IPS DF 19.7 (cell line): ENCODE measurements around the gene CSTPP1.

Source experiments
- DNase-seq: peaks from one replicate; pipeline ENCODE4 v3.0.0-alpha.2; 2013; ENCODE audit warnings: low read depth, low spot score

CSTPP1 gene

DNA sequence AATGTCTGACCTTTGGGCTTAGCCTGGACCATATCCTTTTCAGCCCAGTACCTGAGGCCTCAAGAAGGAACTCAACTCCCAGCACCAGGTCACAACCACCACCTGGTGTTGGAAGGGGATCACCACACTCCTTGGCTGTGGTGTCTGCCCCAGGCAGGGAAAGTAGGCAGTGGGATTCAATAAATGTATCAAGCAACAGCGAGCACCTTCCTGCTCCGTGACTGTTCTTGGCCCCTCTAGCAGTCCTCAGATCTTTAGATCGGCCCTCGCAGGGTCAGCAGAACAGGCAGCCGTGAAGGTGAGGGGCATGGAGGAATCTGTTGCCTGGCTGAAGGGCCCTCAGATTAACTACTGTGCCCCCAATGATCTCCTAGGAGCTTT is 224.2 kb downstream of the CSTPP1 start:
- no peak for DNase-seq

DNA sequence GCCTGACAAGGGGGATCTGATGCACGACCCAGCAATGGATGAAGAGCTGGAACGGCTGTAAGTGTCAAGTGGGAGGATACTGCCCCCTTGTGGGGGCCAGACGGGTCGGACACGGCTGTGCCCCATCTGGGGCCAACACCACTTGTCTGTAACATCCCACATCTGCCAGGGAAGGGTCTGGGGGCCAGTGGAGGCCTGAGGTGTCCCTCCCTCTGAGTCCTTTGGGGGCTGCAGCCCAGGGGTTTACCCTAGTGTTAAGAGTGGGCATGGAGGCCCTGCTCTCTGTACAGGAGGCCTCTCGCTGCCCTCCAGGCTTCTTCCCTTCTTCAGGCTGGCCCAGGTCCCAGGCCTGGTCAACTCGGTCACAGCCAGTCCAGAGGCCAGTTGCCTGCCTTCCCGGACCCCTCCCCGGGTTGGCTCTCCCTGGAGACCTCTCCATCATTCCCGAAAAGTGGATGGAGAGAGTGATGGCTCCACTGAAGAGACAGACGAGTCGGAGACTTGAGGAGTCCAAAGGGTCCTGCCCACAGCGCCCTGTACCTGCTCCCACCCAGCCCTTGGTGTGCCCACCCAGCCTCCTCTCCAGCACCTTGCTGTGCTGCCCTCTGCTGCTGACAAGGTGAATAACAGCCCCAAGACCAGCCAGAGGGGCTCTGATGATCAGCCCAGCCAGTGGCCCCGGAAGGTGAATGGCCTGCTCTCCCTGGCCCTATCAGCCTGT is 224.7 kb downstream of the CSTPP1 start:
- no peak for DNase-seq

DNA sequence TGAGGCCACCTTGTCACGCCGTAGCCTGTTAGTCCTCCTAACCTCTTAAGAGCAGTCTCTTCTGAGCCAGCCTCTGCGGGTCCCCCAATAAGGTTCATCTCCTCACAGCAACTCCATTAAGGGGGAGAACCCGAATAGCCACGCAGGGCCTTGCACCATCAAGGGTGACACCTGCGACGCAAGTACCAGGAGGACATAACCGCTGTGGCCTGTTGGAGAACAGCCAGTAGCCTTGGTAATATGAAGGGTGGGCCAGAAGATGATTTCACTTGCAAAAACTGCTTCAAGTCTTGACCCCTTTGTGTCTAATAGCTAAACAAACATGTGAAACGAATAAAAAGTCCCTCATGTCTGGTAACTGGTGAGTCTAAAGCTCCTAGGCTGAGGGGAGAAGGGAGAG is 225.3 kb downstream of the CSTPP1 start:
- DNase-seq = no peak

DNA sequence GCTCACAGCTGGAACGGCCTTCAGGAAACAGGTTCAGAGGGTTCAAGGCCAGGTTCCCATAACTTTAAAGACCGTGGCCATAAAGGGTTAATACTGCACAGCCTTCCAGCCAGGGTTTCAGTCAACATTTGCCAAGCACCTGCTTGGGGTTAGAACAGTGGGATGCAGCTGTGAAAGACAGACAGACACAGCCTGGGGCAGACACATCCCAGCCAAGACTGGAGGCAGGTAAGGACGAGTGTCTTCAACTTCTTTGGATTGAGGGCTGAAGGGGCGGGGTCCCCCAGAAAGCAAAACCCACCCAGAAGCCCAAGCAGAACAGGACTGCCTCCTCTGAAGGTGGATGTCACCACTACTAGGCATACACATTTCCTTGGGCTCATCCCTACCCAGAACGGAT is 225.9 kb downstream of the CSTPP1 start:
- DNase-seq = no peak

DNA sequence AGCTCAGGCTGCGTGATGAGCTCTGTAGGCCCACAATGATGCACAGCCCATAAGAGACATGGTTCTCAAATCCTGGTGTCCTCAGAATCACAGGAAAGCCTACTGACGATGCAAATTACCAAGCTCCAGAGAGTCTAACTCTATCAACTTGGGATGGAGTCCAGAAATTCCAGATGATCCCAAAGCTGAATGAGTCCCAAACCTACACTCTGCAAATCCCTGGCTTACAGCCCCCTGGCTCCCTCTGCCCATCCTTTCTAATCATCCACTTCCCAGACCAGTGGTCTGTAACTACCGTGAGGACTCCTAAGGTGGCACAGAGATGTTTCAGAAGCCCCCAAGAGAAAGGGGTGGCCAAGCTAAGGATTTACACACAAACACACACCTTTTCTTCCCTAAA is 226.6 kb downstream of the CSTPP1 start:
- DNase-seq = no peak

DNA sequence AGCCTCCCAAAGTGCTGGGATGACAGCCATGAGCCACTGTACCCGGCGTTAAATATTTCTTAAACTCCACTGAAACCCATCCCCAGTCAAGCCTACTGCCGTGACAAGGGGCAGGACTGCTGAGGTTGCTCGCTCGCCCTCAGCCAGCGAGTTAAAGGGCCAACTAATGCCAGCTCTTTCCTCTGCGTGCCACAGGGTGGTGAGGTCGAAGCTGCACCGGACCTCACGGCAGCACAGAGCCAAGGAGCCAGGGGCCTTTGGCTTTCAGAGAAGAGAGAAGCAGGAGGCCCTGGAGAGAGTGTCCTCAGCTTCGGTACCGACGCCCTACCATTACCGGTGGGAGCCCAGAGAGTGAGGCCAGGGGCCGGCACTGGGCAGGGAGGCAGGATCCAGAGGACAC is 227.3 kb downstream of the CSTPP1 start:
- no peak for DNase-seq

DNA sequence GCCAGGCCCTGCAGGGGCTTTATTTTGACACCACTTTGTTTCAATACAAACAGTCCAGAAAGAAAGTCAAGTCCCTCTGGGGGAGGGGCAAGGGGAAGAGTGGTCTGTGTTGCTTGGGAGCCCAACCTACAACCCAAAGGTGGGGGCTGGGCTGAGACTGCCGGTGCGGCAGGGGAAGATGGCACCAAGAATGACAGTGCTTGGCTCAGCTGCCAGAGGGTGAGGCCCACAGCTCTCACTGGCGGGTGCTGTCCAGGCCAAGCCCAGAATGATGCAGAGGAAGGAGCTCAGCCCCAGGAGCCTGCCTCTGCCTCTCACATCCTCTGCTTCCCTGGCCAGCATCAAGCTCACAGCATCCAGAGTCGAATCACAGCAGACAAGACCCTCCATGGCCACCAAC is 227.8 kb downstream of the CSTPP1 start:
- no peak for DNase-seq

DNA sequence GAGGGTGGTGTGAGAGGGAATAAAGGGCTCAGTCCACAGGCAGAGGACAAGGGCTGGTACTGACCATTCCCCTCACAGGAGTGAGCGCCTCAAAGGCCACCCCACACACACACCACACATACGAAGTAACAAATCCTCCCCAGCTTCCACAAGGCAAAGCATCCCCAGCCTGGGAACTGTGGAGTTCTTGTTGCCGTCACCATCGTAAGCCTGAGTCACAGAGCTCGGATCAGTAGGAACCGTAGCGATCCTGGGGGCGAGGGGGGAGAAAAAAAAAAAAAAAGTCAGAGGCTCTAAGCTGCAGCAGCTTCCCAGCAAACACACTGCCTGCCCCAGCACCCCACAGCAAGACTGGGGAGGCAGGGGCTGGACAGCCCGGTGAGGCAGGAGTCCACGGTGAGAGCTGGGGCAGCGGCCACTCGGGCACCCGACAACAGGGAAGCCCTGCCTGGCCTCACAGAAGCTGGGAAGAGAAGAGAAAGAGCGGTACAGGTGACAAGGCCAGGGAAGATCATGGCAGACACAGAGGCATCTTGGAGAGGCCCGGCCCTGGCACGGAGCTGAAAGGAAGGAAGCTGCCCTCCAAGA is 228.8 kb downstream of the CSTPP1 start:
- DNase-seq = no peak

DNA sequence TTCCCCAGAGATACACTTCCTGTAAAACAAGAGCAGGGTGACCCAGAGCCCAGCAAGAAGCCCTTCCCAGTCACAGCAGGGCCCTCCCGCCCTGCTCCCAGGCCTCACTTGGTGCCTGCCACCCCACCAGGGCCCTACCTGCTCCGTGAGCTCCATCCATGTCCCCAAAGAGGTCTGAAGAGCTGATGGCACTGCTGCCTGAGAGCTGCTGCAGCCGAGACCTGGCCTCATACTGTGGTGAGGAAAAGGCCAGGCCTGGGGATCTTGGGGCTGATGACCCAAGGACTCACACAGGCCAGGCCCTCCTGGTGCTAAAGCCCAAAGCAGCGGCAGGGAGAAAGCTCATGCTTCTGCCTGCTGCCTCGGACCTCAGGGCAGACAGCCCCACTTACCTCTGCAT is 229.8 kb downstream of the CSTPP1 start:
- DNase-seq = no peak

DNA sequence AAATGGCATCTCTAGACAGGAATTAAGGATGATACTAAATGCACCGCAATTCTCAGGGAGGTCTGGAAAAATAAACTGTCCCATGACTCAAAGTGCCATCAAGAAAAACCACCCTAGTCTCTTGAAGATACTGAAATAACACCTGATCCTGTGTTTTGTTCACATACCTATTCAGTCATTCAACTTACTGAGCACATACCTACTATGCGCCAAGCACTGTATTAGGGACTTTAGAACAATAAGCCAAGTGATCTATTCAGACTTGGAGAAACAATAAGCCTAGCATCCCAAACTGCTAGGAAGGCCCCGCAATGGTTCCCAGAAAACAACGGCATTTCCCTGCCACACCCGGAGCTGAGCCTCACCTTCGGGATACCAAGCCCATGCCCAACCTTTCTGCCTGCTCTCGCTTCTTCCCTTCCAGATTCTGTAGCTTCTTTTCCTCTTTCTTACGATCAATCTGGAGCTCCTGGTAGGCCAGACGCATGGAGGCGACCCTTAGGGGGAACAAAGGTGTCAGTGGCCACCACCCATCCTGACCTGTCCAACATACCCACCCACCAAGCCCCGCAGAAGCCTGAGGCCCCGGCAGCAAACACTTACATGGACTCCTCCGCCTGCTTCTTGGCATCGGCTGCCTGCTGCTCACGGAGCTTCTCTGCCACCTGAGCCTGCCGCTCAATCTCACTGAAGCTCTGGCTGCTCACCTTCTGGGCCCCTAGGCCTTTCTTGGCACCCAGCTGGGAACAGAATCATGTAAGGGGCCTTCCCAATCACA is 234.7 kb downstream of the CSTPP1 start:
- DNase-seq = no peak

DNA sequence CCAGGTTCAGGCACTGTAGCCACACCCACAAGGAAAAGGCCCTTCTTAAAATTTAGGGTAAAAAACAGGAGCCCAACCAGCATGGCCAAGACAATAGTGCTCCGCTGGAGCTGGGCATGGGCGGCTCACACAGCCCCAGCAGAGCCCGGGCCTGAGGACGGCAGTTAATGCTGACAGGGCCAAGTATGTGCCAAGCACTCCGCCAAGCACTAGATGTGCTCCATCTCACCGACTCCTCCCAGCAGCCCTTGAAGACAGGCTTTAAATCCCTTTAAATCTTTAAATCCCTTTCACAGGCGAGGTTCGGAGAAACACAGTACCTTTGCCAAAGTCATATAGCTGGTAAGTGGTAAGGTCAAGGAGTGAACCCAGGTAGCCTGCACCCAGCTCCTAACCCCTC is 235.3 kb downstream of the CSTPP1 start:
- no peak for DNase-seq

DNA sequence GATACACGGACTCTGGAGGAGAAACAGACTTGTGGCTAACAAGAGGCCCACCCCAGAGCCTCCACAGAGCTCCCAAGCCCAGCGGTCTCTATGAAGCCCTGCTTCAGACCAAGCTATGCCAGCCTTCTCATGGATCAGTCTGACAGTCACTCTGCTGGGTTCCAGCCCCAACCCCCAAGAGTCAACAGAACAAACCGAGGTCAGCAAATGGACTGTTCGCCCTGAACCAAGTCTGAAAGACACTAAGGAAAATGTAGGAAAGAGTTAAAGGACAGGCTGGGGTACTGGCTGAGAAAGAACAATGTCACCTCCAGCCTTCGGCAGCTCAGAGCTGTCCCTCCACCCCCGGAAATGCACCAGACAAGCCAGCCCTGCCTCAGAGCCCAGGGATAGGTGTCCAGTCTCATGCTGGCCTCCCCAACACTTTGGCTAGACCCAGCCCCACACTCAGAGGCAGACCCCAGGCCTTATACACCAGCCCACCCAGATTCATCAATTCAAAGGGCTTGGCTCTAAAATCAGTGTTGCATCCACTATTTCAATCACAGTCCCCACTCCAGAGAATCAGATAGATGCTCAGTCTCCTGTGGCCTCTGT is 236.3 kb downstream of the CSTPP1 start:
- no peak for DNase-seq

DNA sequence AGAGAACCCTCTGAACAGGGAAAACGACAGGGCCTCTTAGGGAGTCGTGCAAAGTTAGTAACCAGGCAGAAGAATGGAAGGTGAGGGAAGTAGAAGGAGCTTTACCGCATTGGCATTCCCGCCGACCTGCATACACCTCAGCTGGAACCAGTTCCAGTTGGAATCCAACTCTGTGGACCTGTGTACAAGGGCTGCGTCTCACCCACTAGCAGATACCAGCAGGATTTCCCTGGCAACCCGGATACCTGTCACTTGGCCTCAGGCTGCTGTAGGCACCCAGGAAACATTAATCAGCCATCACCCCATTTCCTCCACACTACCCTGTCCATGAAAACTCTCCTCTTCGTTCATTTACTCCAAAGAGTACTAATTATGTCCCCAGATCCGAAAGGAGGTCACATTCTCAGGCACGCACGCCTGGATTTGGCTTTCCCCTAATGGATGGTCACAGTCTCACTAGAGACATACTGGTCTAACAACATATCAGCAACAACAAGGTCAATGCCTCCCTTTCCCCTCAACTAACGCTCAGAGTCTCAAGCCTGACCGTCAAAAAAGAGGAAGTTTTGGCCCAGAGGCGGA is 239.3 kb downstream of the CSTPP1 start:
- no peak for DNase-seq

DNA sequence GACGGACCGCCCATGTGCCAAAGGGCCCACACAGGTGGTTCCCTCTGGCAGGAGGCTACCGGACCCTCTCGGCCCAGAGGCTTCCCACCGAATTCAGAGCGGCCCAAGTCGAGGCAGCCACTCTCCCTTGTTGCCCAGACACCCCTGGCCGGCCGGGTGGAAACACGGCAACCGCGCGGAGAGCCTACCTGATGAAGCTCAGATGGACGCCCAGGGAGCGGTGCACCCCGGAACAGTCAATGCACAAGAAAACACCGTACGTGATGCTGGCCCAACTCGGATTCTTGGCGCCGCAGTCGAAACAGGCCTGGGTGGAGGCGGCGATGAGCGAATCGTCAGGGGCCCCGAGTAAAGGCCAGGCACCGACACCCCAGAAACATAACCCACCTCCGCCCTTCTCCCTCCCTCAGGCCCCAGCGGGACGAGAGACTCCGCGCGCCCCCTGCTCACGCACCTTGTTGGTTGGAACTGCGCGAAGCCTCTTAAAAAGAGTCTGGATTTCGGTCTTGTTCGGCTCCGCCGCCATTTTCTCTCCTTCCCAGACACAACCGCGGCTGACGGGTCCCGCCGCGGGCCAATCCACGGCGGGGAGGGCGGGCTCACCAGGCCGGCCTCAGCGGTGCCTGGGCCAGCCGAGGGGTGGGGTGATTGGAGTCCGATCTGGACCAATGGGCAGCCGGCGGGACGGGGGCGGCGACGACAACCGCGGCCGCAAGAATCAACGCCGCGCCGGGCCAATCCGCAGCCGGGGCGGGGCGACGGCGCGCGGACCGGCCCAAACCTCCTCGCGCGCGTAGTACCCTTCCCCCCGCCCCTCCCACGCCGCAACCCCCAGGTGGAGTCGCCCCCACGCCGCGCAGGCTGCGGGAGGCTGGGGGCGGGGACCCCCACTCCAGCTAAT is 240.0 kb downstream of the CSTPP1 start, which contains the start of gene ARFGAP2:
TSS of gene ARFGAP2 (minus strand) at position 552 of the 901 bp plus-strand sequence. CDS start at position 526, 26 bp downstream.
- no peak for DNase-seq

DNA sequence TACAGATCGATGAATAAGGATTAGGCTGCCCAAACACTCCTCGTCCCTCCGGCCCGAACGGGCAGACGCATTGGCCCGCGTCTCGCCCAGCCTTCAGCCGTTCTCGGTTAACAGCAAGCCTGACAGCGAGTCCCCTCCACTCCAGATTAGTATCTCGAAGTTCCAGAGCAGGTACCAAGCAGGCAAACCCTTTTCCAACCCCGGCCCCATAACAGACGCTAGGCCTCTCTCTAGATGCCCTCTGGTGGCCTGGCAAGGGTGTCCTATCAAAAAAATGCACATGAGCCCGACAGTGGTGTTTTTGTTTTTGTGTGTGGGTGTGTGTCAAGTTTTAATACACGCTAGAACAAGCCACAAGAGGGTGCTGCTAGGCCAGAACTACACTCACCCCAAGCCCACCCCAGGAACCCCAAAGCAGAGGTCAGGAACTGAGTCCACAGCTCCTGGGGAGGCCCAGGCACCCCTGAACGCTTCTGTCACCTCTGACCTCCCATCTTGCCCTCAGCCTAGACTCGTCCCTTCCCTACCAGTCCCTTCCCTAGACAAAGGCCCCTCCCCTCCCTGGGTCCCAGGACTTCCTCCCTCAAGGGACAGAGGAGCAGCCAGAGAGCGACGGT is 240.8 kb downstream of the CSTPP1 start:
- no peak for DNase-seq

DNA sequence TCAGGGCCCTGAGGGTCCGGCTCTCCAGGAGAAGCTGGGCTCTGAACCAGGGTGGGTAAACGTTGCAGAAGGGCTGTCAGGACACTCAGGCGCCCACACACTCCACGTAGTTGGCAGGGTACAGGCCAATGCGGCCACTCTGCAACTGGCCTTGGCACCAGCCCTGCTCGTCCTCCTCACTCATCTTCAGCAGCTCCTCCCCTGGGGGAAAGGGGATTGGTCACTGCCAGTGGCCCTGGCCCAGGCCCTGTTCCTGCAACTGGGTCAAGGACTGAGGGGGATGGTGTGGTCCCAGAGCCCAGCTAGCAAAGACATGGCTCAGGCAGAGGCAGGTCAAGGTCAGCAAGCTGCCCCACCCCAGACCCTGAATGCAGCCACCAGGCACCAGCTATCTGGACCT is 241.3 kb downstream of the CSTPP1 start:
- no peak for DNase-seq

DNA sequence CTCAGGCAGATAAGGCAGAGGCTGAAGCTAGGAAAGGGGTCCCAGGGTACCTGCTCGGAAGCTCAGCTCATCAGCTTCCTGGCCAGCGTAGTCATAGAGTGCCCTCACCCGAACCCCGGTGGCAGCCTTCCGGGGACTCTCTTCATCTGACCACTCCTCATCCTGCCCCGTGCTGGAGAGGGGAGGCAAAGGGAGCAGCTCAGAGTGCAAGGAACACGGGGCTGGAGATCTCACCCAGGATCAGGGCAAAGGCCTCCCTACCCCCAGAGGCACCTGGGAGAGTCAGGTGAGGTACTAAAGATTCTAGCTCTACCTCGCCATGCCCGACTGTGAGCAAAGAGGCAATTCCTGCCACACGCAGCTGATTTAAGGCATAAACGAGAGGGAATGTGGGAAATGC is 241.8 kb downstream of the CSTPP1 start:
- DNase-seq = no peak

DNA sequence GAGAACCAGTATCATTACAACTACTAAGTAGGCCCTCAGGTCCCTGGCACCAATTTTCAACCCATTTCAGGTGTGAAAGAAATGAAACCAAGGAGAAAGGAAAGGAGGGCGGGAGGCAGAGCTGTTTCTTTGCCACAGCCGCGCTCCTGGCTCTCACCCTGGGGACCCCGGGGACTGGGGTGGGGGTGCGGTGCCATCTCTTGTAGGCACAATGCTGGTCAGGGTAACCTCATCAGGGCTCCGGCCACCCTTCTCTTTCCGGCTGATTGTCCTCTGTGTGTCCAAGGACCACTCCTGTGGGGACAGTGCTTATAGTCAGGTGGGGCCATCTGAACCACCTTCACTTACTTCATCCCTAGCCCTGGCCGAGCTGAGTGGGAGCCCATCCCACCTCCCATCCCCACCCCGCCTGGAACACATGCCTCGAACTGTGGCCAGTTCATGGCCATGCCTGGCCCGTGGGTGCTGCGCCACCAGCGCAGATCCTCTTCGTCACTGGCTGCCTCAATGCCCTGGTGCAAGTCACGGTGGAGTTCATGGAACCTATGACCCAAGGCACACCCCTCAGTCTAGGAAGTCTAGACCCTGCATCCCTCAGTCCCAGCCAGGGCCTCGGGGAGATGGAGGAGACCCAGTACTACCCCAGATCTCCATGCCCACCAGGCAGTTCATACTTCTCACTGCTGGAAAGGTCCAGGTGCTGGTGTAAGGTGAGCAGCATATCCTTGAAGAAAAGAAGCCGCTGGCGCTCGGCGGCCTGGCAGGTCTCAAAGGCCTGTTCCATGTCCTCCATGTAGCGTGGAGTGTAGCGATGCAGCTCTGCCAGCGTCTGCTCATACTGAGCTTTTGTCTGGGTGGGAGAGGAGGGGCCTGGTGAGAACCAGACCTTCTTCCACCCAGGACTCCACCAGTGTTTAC is 242.4 kb downstream of the CSTPP1 start:
- no peak for DNase-seq

DNA sequence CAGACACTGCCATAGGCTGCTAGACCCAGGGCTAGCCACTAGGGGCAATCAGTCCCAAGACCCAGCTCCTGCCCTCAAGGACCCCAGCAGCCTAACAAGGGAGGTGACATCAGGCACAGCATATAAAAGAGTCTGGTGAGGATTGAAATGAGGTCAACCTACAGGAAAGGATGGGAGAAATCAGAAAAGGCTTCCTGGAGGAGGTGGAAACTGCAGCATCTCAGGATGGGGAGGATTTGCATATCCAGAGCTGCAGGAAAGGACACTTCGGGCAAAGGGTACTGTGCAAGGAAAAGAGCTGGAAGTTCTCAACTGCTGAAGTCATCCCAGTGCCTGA is 243.1 kb downstream of the CSTPP1 start:
- no peak for DNase-seq
